HG03280 (cell line): ENCODE data around the gene TTC34.

Experiments
- ATAC-seq: cut with Tn5 transposase; IDR thresholded peaks from one replicate; pipeline ENCODE4 v1.9.1; 2021; ENCODE audit warnings: mild to moderate bottlenecking, moderate library complexity; ENCODE audit not compliant: unreplicated experiment

TTC34 gene

GRCh38 chr1:2830761-2831425 is 29.4 kb upstream of the TTC34 start:
- ATAC-seq = no peak

GRCh38 chr1:2829846-2830615 is 28.5 kb upstream of the TTC34 start:
- no peak for ATAC-seq

DNA sequence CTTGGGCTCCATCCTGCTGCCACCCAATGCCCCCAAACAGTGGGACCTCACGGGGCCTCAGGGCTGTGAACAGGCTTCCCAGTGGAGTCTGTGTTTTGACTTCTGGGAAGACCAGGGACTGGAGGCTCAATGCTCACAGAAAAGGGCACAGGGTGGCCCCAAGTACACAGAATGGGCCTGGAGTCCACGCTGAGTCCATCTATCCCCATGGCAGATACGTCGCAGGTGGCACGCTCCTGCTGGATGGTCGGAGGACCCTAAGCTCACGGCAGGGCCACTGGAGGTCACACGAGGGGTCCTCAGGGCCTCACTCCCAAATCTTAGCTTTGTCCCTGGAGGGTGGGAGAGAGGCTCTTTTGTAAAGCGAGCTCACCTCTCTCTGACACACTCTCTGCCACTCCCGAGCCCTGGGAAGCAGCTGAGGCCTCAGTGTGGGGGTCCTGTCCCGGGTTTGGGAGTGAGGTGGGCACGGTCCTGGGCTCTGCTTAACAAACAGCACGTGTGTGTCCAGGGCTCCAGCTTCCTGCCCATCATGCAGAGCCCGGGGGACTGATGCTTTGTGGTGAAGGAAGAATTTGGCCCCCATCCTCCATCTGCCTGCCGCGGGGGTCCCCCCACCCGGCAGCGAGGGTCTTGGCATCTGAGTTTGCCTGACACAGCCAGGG is 27.2 kb upstream of the TTC34 start:
- ATAC-seq = no peak

DNA sequence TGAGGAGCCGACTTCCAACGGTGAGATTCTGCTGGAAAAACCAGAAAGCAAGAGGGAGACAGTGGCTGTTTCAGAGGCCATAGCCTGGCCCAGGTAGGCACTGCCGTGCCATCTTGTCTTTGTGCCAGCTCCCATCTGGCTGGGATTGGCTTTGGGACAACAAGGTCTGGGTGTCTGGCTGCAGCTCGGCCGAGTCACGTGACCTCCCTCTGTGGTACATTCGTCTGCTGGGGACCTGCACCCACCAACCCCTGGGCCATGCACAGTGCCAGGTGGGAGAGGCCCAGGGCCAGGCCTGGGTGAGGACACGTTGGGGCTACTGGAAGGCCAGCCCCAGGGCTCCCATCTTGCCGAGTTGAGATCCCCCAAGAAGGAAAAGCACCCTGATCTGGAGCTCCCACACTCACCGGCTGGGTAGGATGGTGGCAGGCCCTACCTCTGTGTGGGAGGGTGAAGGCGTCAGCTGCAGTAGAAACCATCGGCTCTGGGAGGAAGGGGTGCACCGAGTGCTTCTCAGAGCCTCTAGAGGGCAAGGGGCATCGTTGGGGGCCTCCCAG is 25.3 kb upstream of the TTC34 start:
- ATAC-seq = no peak

GRCh38 chr1:2826316-2826715 is 24.8 kb upstream of the TTC34 start:
- no peak for ATAC-seq

GRCh38 chr1:2825487-2826189 is 24.1 kb upstream of the TTC34 start:
- ATAC-seq = no peak

DNA sequence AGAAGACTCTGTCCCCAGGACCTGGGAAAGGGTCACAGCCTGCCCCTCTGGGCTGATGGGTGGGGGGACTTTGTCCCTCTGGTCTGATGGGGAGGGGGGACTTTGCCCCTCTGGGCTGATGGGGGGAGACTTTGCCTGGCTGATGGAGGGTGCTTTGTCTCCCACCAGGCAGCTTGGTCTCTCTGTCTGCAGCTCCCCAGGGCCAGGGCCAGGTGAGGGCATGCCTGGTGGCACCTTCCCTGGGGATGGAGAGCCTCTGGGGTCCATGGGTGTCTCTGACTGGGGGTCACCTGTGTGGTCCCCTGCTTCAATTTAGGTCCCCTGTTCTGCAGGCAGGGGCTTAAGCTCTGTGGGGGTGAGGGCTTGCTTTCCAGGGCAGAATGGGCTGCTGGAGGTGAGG is 23.5 kb upstream of the TTC34 start:
- no peak for ATAC-seq

DNA sequence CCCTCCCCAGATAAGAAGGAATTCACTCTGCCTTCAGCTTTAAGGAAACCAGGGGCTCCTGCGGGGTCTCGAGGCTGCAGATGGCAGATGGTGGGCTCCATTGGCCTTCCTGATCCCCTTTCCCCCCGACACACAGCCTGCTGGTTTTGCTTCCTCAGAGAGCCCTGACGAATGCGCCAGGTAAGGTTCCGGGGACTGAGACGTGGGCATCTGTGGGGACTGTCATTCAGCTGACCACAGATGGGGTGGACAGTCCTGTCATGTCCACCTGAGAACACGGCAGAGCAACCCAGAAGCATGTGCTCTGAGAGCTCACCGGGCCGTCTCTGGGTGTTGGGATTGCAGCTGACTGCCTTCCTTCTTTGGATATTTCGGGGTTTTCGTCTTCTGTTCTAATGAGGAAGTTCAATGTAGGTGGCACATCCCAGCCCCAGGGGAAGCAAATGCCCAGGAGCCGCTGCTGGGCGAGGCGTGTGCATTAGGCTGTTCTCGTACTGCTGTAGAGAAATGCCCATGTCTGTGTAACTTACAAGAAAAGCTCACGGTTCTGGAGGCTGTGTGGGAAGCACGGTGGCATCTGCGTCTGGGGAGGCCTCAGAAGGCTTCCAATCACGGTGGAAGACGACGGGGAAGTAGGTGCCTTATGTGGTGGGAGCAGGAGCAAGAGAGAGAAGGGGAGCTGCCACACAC is 22.6 kb upstream of the TTC34 start:
- no peak for ATAC-seq

DNA sequence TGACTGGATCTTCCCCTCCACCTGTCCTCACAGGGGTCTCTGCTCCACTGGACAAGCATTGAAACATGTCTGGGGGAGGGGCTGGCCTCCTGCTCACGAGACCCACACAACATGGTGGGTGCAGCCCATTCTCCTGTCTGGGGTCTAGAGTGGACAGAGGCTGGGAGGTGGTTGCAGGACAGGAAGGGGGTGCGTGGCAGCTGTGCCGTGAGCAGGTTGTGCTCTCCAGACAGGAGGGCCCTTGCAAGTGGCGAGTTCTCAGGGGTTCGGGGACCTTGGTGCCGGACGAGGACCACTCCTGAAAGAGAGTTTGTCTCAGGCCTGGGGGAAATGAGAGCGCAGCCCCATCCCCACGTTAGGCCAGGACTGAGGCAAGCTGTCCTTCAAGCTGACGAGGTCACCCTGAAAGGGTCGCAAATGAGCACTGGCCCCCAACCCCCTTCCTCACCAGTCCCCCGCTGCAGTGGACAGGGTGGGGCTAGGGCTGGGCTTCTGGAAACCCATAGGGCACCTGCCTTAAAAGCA is 21.2 kb upstream of the TTC34 start:
- no peak for ATAC-seq

- no peak for ATAC-seq
Observed at GRCh38 chr1:2821966-2822620, 20.6 kb upstream of the TTC34 start.

DNA sequence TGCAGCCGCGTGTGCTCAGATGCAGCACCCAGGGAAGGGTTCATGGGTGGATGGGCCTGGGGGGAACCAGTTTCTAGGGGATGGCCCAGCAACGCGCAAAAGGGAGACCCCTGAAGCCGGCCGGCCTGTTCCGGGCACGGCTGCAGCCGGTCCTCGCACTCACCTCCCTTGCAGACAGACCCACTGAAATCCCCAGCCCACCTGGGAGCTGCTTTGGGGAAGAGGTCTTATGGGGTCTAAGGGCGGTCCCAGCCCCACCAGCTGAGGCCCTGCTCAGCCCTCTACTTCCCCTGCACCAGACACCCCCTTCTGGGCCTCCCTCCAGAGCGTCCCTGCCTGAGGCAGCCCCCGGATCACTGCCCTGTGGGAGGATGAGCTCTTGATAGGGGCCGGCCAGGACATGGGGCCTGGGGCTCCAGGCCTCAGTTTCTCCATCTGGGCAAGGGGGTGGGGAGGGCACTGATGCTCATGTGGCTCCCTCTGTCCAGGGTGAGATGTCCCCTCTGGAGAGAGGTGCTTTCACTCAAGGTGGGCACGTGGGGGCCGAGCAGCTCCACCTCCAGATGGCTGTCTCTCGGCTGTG is 20.0 kb upstream of the TTC34 start:
- ATAC-seq = no peak

- ATAC-seq = no peak
Observed at GRCh38 chr1:2820731-2821372, 19.4 kb upstream of the TTC34 start.

GRCh38 chr1:2819831-2820730 is 18.6 kb upstream of the TTC34 start:
- no peak for ATAC-seq

GRCh38 chr1:2819429-2819828 is 17.9 kb upstream of the TTC34 start:
- ATAC-seq = no peak

DNA sequence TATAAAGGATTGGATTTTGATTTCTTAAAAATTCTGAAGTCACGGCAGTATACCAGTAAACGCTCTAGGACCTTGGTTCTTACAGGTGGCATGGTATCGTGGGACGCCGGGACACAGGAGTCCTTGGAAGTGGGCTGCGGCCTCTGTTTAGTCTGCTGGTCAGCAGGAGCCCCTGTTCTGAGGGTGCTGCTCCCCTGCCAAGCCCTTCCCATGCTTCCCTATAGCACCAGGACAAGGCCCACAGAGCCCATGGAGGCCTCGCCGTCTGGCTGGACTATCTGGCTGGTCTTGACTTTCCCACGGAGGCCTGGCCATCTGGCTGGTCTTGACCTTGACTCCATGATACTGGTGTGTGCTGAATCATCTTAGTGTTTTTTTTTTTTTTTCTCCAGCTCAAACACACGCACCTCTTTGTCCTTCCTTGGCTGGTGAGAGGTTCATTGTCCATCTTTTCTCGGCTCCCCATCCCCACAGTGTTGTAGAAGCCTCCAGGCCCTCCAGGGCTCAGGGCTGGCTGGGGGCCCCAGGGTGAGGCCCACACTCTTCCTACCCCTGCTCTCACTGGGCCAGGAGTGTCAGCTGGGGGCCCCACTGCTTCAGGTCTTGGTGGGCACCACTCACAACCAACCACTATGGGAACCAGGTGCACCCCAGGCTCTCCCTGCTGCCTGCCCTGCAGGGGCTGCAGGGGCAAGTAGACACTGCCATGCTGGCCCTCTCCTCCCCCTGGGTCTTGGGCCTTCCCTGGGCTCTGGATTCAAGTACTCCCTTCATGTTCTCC is 16.5 kb upstream of the TTC34 start:
- ATAC-seq = no peak

DNA sequence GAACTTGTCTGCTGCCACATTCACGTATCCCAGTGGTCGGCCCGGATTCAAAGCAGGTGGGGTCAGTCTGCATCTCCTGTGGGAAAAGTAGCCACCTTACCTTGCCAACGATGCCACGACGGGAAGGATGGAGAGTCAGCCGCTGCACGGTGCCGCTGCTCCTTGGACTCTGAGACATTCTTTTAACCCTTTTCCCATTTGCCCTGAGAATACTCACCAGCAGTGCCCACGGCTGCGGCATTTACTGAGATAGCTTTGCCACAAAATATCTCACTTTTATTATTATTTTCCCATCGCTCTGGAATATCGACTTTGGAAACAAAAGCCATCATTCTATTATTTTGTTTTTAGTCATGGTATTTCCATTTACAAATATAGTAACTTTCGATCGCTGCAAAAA is 15.3 kb upstream of the TTC34 start:
- ATAC-seq = no peak

GRCh38 chr1:2815551-2815950 is 14.1 kb upstream of the TTC34 start:
- no peak for ATAC-seq
